Suppressor macrophage treated with lipopolysaccharide for 4 hours (primary cell): ENCODE measurements around the gene ZSCAN2.

Experiments
- DNase-seq: peaks from one replicate; pipeline ENCODE4 v3.0.0-alpha.2; 2020

ZSCAN2 gene

DNA sequence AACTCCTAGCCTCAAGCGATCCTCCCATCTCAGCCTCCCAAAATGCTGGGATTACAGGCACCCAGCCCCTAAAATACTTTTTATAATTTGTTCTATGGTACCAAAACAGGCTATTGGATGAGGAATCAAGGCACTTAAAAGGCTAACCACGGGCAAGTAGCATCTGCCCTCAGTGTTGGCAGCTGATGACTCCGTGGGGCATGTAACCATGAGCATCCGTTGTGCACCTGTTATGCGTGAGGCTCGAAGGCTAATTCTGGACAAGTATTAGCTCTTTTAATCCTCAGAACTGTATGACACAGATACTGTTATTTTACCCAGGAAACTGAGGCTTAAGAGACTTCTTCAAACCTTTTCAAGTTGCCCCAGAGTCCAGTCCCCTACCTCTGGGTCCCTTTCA lies 43.0 kb downstream of the ZSCAN2 start:
- DNase-seq: no peak

- no peak for DNase-seq
Observed at GRCh38 chr15:84645496-84645895, 44.7 kb downstream of the ZSCAN2 start.

GRCh38 chr15:84645997-84646396 lies 45.2 kb downstream of the ZSCAN2 start:
- DNase-seq: no peak

GRCh38 chr15:84647726-84648125 lies 46.9 kb downstream of the ZSCAN2 start:
- no peak for DNase-seq

DNA sequence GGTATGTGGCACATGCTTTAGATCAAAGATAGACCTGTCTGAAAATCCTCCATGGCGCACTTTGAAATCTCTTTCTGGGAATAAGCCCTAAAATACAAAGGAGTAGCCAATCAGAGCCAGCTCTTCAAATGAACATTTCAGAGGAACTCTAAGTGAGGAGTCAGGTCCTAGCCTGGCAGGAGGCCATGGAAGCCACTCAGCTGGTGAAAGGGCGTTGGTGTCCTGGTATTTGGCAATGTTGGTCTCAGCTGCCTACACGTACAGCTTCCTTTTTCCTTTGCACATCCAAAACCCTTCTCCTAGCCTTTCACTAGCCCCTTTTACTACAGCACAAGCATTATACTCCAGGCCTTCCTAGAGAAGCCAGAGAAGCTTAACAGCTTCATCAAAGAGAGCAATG lies 47.7 kb downstream of the ZSCAN2 start:
- peak; percentile 72 for DNase-seq

DNA sequence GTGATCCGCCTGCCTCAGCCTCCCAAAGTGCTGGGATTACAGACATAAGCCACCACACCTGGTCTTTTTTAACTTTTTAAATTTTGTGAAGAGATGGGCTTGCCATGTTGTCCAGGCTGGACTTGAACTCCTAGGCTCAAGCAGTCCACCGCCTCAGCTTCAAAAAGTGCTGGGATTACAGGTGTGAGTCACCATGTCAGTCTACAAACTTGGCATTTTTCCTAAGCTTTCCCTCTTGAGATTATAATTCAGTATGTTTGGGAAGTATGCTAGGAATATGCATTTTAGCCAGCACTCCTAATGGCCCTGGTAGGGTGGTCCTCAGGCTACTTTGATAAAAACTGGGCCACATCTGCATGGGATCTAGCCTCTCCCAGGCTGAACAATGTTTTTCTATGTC lies 48.9 kb downstream of the ZSCAN2 start:
- DNase-seq: no peak

GRCh38 chr15:84653584-84653909 lies 52.7 kb downstream of the ZSCAN2 start:
- no peak for DNase-seq

DNA sequence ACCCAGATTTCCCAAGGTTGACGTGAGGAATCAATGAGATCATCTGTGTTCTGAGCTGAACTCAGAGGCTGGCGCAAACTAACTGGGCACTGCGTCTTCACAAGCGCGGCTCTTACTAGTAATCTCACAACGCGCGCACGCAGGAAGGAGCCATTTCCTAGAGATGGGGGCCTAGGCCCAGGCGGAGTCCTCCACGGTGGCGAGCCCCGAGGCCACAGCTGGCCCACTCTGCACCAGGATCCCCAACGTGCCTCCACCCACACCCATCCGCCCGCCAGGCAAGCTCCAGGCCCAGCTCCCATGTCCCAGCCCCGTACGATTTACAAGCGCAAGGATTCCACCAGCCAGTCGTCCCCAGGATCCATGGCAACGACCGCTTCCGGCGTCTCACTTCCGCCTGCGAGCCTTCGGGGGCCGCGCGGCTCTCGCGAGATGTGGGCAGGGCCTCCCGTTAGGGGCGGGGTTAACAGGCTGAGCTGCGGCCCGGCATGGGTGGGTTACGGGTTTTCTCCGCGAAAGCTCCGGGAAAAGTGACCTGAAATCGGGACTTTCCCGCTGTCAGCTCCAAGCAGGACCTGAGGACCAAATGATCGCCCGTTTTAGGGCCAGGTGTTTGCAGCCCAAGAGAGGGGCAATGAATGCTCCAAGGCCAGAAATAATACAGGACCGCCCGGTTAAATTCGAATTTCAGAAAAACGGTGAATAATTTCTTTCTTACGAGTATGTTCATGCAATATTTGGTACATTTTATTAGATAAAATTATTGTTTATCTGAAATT lies 53.3 kb downstream of the ZSCAN2 start, which contains the start of gene WDR73:
WDR73 (minus strand) TSS at position 374 of the 779 bp plus-strand sequence; CDS start at position 365, 9 bp downstream.
- DNase-seq: peak; percentile 98

DNA sequence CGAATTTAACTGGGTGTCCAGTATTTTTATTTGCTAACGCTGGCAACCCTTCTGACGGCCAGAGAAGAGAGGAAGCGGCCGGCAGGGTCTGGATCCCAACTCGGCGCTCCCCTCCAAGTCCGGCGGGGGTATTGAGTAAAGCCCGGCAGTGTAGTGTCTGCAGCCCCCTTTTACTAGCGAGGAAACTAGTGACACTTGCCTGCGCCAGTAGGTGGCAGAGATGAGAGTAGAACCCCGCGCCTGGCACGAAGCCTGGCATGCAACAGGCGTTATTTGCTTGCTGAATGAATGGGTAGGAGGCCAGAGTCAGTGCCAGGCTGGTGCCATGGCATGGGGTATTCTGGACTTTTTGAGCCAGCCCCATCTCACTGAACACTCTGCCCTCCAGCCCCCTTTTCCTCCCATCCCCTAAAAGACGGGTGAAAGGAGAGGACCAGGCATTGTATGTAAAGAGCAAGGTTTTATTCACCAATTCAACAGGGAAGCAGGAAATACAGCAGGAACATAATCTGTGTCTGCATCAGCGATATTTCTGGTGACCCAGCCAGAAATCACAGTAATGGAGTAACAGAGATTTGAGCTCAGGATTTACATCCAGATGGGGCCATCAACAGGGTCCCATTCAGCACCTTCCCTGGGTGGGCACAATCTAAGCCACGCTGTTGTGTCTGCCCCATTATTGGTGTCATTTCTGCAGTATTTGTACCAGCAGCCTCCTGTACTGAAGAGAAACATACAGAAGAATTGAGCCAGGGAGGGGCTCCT lies 54.1 kb downstream of the ZSCAN2 start:
- DNase-seq: peak; percentile 82

DNA sequence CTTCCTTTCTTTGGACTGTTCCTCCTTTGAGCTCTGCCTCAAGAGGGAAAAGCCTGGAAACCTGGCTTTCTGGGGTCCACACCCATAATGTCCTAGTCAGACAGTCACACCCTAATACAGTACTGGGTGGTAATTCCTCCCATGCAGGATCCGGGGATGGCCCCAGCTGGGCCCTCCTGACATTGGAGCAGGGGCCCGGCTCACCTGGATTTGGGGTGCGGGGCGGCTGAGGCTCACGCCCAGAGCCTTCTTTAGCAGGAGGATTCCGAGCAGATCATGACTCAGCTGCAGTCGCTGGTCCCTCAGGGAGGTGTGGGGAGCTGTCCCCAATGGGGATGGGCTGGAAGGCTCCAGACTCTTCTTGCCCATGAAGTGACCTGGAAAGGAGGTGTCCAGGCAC lies 56.2 kb downstream of the ZSCAN2 start:
- no peak for DNase-seq

GRCh38 chr15:84657748-84658079 lies 56.9 kb downstream of the ZSCAN2 start:
- DNase-seq: no peak

DNA sequence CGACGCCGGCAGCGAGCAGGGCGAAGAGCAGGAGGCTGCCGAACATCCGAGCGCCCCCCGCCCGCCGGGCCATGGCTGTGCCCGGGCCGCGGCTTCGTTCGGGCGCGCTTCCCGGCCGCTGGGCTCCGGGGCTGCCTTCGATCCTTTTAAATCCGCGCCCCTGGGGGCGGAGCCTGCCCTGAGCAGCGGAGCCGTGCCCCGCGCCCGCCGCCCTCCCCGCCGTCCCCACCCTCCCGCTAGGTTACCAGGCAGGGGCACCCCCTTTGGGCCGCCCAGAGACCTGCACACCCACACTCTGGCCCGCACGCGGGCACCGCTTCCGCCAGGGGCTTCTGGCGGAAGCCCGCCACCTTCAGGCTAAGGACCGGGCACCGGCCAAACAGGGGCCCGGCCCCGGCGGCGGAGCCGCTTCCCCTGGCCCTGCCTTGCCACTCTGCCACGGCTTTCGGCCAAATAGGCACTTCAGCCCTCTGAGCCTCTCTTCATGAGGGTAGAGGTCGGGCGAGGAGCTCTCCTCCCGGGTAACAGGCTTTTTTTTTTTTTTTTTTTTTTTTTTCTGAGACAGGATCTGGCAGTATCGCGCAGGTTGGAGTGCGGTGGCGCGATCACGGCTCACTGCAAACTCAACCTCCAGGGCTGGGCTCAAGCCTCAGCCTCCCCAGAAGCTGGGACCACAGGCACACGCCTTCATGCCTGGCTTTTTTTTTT lies 57.4 kb downstream of the ZSCAN2 start, which contains the start of gene NMB:
NMB (minus strand) TSS at position 120 of the 708 bp plus-strand sequence; CDS start at position 73, 47 bp downstream.
- peak; percentile 77 for DNase-seq

- DNase-seq: no peak
Observed at GRCh38 chr15:84658788-84659411, 58.1 kb downstream of the ZSCAN2 start.

DNA sequence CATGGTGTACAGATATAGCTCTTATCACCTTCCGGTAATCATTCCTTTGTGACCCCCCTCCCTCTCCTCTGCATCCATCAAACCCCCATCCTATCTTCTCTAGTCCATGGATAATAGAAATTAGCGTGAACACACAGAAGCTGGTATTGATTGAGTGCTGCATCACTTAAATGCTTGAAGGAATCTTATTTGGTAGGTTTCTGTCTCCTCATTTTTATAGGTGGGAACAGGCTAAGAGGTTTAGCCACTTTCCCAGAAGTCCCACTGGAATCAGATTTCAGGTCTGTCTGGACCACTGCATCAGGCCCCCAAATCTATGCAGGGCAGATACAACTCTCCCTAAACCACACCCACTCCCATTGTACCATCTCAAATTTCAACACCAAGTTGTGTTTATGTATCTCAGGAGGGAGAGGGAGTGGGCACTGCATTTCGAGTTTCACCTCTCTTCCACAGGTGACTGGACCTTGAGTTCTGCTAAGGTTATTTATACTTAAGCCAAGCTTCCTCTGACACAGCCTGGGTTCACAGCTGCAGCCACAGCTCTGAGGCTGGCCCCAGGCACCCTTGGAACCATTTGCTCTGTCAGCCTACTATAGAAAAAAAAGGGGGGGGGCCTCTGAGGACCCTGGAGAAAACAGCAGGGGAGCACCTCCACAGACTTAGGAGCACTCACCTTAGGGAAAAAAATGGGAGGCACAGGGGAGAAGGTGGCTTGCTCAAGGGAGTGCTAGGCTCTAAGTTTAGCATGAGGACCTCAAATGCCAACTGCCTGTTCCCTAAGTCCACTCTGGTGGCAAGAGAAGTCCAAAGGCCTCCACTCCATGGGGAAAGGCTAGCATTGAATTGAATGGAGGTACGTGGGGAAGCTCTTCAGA lies 59.3 kb downstream of the ZSCAN2 start:
- DNase-seq: no peak

GRCh38 chr15:84661001-84661400 lies 60.2 kb downstream of the ZSCAN2 start:
- no peak for DNase-seq

DNA sequence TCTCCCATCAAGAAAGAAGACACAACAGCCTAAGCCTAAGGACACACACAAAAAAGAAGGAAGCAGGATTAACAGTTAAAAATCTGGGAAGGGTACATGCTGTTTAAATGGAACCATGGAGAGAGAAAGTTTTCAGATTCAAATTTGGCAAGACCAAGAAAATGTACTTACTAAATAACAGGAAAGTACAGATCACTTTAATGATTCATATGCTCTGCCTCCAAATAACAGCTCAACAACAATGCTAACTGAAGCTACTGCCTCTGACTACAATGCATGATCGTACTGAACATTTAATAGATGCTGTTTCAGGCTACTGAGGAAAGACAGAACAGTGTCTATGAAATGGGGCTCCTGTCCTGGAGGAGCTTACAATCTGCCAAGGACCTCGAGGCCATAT lies 65.6 kb downstream of the ZSCAN2 start:
- no peak for DNase-seq

- DNase-seq: no peak
Observed at GRCh38 chr15:84668221-84668982, 67.6 kb downstream of the ZSCAN2 start.

GRCh38 chr15:84669726-84670125 lies 68.9 kb downstream of the ZSCAN2 start:
- no peak for DNase-seq

DNA sequence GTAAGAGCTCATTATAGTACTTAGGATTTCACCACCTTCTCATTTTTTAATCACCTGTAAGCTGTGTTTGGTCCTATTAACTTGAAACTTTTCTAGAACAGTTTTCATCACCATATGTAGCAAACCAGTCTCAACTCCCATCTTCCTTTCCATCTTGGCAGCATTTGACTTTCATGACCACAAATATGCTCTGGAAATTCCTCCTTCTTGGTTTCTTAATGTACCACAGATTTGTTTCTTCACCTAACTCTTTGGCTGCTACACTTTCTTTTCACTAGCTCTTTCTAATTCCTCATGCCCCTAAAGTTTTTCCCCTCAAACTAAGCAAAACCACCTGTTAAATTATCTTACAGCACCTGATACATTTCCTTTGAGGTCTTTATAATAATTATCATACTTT lies 70.4 kb downstream of the ZSCAN2 start:
- no peak for DNase-seq
